ENCODE measurements around the gene MRPL53.

DNA sequence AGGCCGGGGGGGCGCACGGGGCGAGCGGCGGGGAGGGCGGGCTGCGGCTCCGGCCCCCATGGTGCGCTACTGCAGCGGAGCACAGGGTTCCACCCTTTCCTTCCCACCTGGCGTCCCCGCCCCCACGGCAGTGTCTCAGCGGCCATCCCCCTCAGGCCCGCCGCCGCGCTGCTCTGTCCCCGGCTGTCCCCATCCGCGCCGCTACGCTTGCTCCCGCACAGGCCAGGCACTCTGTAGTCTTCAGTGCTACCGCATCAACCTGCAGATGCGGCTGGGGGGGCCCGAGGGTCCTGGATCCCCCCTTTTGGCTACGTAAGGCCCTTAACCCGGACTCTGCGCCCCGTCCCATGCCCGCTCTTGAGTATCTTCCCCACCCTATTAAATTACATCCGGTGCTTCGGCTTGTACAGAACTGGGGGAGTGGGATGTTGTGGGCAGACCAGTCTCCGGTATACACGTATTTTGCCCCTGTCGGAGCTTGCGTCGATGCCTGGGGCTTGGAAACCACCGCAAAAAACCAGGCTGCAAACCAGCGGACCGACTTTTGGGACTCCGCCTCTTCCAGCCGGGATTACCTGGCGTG is 14.8 kb downstream of the MRPL53 start:
- TF ChIP-seq, protein P1, sequence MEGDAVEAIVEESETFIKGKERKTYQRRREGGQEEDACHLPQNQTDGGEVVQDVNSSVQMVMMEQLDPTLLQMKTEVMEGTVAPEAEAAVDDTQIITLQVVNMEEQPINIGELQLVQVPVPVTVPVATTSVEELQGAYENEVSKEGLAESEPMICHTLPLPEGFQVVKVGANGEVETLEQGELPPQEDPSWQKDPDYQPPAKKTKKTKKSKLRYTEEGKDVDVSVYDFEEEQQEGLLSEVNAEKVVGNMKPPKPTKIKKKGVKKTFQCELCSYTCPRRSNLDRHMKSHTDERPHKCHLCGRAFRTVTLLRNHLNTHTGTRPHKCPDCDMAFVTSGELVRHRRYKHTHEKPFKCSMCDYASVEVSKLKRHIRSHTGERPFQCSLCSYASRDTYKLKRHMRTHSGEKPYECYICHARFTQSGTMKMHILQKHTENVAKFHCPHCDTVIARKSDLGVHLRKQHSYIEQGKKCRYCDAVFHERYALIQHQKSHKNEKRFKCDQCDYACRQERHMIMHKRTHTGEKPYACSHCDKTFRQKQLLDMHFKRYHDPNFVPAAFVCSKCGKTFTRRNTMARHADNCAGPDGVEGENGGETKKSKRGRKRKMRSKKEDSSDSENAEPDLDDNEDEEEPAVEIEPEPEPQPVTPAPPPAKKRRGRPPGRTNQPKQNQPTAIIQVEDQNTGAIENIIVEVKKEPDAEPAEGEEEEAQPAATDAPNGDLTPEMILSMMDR (conservative IDR thresholded peaks at IDR 0.05; ENCODE audit: low read depth, low read length): no peak
- TF ChIP-seq POLR2A (IDR thresholded peaks at IDR 0.05; ENCODE audit: low read depth, low read length): no peak
- TF ChIP-seq RAD21 (IDR thresholded peaks at IDR 0.05; ENCODE audit: low read length): no peak
- no peak for TF ChIP-seq RFX5 (IDR thresholded peaks at IDR 0.05; ENCODE audit: low read depth, low read length)
- 0 out of 2 replicates have a peak, but pooled peaks have one; percentile 13 for TF ChIP-seq MAZ (IDR thresholded peaks at IDR 0.05; ENCODE audit: borderline replicate concordance, low read depth, low read length)
- TF ChIP-seq FOS (IDR thresholded peaks at IDR 0.05; ENCODE audit: low read depth, low read length): no peak
- no peak; the same call in 1 of the 2 replicates for TF ChIP-seq MXI1 (IDR thresholded peaks at IDR 0.05; ENCODE audit: borderline replicate concordance, low read depth, low read length)
- no peak for TF ChIP-seq RCOR1 (IDR thresholded peaks at IDR 0.05; ENCODE audit: insufficient replicate concordance, low read length)
- TF ChIP-seq CEBPB (IDR thresholded peaks at IDR 0.05; ENCODE audit: low read depth, low read length): no peak
- no peak for TF ChIP-seq MAFK (IDR thresholded peaks at IDR 0.05; ENCODE audit: low read depth, low read length)
